Peyer's patch (tissue), 4 donors: Measurements from ENCODE around the gene DOCK6. TPM values are rescaled to one million over a fixed set of nuclear protein-coding genes. Genes with fewer than 3 reads are reported as not detected.

Experiments
- DNase-seq, 3 donors: peaks; one replicate each; pipeline ENCODE4 v3.0.0-alpha.2; 2017 to 2019
- H3K27ac ChIP-seq, 4 donors: fragments of 200-600 bp; sonication (generic); one replicate each; pipeline ENCODE4 v1.5.1; 2016 to 2019
- H3K27me3 ChIP-seq, 2 donors: fragments of 200-600 bp; sonication (generic); one replicate each; pipeline ENCODE4 v1.5.1; 2019
- H3K36me3 ChIP-seq, 3 donors: fragments of 200-600 bp; sonication (generic); one replicate each; pipeline ENCODE4 v1.5.1; 2016 to 2019
- H3K4me1 ChIP-seq, 4 donors: fragments of 200-600 bp; sonication (generic); one replicate each; pipeline ENCODE4 v1.5.1; 2016 to 2019
- H3K4me3 ChIP-seq, 4 donors: fragments of 200-600 bp; sonication (generic); 1 replicate in 3 of 4; 2 replicates in 1 of 4; pipeline ENCODE4 v1.5.1; 2016 to 2019; ENCODE audit warnings: mild to moderate bottlenecking in 1 of 4
- H3K9me3 ChIP-seq, 4 donors: fragments of 200-600 bp; sonication (generic); one replicate each; pipeline ENCODE4 v1.5.1; 2016 to 2019; ENCODE audit warnings: mild to moderate bottlenecking in 1 of 4
- POLR2A ChIP-seq, 2 donors: fragments of 450-650 bp; IDR thresholded peaks; one replicate each; pipeline ENCODE4 v1.5.1; 2017; ENCODE audit warnings: antibody characterized with exemption in 2 of 2, mild to moderate bottlenecking in 2 of 2, moderate library complexity in 2 of 2
- total RNA-seq, 4 donors: library from RNA; depleted of rRNA; stranded (reverse); fragments of >200 nt; gene quantifications; one replicate each; pipeline ENCODE4 v1.1.0, GENCODE V29; 2016
- TF ChIP-seq, protein P1 (sequence below), 6 experiments: fragments of 450-650 bp in 4 of 6; fragments of 200-600 bp in 2 of 6; sonication (generic) in 1 of 6; IDR thresholded peaks; one replicate each; pipeline ENCODE4 v1.5.1; 2017 to 2019; ENCODE audit warnings: antibody characterized with exemption in 6 of 6, mild to moderate bottlenecking in 3 of 6, moderate library complexity in 1 of 6

DOCK6 gene
- total RNA-seq, 4 donors from 2014 or later, result 66.4 to 194 (median 157) TPM

DNA sequence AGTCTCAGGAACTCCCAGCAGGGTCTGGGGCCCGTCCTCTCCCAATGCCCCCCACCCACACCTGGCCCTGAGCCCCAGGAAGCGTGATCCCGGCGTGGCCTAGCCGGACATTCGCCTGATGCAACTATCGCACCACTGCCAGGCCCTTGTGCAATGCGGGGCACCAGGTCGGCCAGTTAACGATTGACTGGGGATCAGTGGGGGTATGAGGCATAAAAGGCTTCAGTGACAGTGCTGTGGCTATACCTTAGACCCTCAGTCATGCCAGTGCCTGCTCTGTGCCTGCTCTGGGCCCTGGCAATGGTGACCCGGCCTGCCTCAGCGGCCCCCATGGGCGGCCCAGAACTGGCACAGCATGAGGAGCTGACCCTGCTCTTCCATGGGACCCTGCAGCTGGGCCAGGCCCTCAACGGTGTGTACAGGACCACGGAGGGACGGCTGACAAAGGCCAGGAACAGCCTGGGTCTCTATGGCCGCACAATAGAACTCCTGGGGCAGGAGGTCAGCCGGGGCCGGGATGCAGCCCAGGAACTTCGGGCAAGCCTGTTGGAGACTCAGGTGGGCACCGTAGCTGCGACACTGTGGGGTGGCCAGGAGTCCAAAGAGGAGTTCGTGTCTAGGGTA, 22.8 kb downstream of the DOCK6 start, which contains the start of gene ANGPTL8:
ANGPTL8 (plus strand) TSS at position 243 of the 624 bp plus-strand sequence; CDS start at position 262, 19 bp downstream.
- Histone ChIP-seq H3K4me1 (peaks cover 0 to 8% (median 2%) of the 10 kb centered on the region in 4 donors), H3K4me3 (peak within 1 kb of the TSS in 1 of 4 donors; percentile 19), H3K27me3 (no peaks in the 10 kb centered on the region), H3K36me3 (peaks cover 0 to 58% (median 0%) of the 10 kb centered on the region in 3 donors), H3K27ac (no peak within 1 kb of the TSS), H3K9me3 (peaks cover 0 to 19% (median 0%) of the 10 kb centered on the region in 4 donors)
- DNase-seq, result no peak
- TF ChIP-seq, protein P1, sequence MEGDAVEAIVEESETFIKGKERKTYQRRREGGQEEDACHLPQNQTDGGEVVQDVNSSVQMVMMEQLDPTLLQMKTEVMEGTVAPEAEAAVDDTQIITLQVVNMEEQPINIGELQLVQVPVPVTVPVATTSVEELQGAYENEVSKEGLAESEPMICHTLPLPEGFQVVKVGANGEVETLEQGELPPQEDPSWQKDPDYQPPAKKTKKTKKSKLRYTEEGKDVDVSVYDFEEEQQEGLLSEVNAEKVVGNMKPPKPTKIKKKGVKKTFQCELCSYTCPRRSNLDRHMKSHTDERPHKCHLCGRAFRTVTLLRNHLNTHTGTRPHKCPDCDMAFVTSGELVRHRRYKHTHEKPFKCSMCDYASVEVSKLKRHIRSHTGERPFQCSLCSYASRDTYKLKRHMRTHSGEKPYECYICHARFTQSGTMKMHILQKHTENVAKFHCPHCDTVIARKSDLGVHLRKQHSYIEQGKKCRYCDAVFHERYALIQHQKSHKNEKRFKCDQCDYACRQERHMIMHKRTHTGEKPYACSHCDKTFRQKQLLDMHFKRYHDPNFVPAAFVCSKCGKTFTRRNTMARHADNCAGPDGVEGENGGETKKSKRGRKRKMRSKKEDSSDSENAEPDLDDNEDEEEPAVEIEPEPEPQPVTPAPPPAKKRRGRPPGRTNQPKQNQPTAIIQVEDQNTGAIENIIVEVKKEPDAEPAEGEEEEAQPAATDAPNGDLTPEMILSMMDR (IDR thresholded peaks at IDR 0.05), result no peak
- TF ChIP-seq POLR2A (IDR thresholded peaks at IDR 0.05), result no peak

DNA sequence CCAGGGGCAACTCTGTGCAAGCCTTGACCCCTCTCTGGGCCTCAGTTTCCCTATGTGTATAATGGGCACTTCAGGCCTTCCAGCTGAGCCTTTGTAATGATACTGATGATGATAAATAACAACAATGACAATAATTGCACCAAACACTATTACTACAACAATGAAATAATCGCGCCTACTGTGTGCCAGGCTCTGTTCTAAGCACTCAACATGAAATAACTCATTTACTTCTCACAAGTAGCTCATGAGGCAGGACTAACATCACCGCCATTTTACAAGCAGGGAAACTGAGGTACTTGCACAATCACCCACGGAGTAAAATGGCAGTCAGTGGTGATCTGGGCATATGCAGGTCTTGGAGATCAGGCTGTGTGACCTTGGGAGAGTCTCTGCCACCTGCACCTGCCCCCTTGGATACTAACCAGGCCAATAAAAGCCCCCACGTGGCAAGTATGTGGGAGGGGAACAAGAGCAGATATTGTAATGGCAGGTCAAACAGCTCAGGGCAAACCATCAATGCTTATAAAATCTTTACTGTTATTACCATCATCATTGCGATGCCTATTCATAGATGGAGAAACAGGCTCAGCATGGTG, 23.4 kb downstream of the DOCK6 start:
- H3K27me3 ChIP-seq, result no peaks in the 10 kb centered on the region
- H3K4me1 ChIP-seq, result peaks cover 0 to 8% (median 2%) of the 10 kb centered on the region in 4 donors
- H3K36me3 ChIP-seq, result peaks cover 0 to 58% (median 0%) of the 10 kb centered on the region in 3 donors
- H3K9me3 ChIP-seq, result peaks cover 0 to 19% (median 0%) of the 10 kb centered on the region in 4 donors
- TF ChIP-seq POLR2A (IDR thresholded peaks at IDR 0.05), result no peak
- TF ChIP-seq, protein P1 (IDR thresholded peaks at IDR 0.05), result no peak
- no peak for DNase-seq
- no peak overlapping the region for H3K4me3 ChIP-seq
- H3K27ac ChIP-seq, result no peak overlapping the region

- peaks cover 0 to under 1% (median 0%) of the 10 kb centered on the region in 4 donors for H3K4me1 ChIP-seq
- TF ChIP-seq POLR2A (IDR thresholded peaks at IDR 0.05), result no peak
- TF ChIP-seq, protein P1 (IDR thresholded peaks at IDR 0.05), result no peak
- no peak for DNase-seq
- H3K27me3 ChIP-seq, result no peaks in the 10 kb centered on the region
- H3K9me3 ChIP-seq, result peaks cover 0 to 19% (median 0%) of the 10 kb centered on the region in 4 donors
- peaks cover 0 to 60% (median 0%) of the 10 kb centered on the region in 3 donors for H3K36me3 ChIP-seq
- H3K27ac ChIP-seq, result no peak overlapping the region
- H3K4me3 ChIP-seq, result no peak overlapping the region
Observed at GRCh38 chr19:11238041-11238440, 24.3 kb downstream of the DOCK6 start.

DNA sequence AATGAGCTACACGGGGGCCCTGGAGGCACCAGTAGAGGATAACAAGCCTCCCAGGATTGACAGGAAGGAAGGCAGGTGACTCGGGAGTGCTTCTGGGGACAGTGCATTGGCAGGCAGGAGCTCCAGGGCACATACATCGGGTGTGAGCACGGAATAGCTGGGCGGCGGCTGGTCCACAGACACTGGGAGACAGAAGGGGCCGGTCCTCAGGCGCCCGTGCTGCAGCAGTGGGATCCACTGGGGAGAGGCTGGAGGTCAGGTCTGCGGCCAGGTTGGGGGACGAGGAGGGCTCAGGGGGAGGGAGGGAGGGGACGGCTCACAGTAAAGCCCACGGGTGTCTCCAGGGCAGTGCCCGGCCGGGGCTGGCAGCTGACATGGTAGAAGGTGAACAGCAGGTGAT, 25.0 kb downstream of the DOCK6 start:
- H3K36me3 ChIP-seq, result peaks cover 0 to 59% (median 0%) of the 10 kb centered on the region in 3 donors
- H3K4me3 ChIP-seq, result no peak overlapping the region

More for the DNA sequence above, 25.0 kb downstream of the DOCK6 start:
- no peaks in the 10 kb centered on the region for H3K4me1 ChIP-seq
- H3K9me3 ChIP-seq, result peaks cover 0 to 19% (median 0%) of the 10 kb centered on the region in 4 donors
- no peak for DNase-seq
- no peak overlapping the region for H3K27ac ChIP-seq
- TF ChIP-seq, protein P1 (IDR thresholded peaks at IDR 0.05), result no peak
- no peak for TF ChIP-seq POLR2A (IDR thresholded peaks at IDR 0.05)
- no peaks in the 10 kb centered on the region for H3K27me3 ChIP-seq
